ENCODE data around the gene PCDHGA1. TPM values are rescaled to one million over a fixed set of nuclear protein-coding genes. Genes with fewer than 3 reads are reported as not detected.
A peak's percentile ranks its signal among the peaks of the same experiment; 100 is the strongest.

Gene PCDHGA1
- total and polyA plus RNA-seq, 2 experiments from 2014 or later, result 1.2 to 1.7 TPM

GRCh38 chr5:141491323-141492167 is 161.2 kb downstream of the PCDHGA1 start:
- peaks cover 7% of the 10 kb centered on the region for H3K4me1 ChIP-seq (ENCODE audit: low read depth)
- H3K27me3 ChIP-seq, result peaks cover 38% of the 10 kb centered on the region
- H3K36me3 ChIP-seq, result no peaks in the 10 kb centered on the region
- no peaks in the 10 kb centered on the region for H3K9me3 ChIP-seq (ENCODE audit: low read depth)
- no peak overlapping the region for H3K4me3 ChIP-seq
- no peak overlapping the region for H3K27ac ChIP-seq
- no peak for DNase-seq (ENCODE audit: low read depth in 1 of 2, low spot score in 1 of 2)
- TF ChIP-seq CTCF (IDR thresholded peaks at IDR 0.05; ENCODE audit: low read depth, low read length), result no peak

- no peak overlapping the region for H3K4me3 ChIP-seq
- peaks cover 38% of the 10 kb centered on the region for H3K27me3 ChIP-seq
- H3K4me1 ChIP-seq (ENCODE audit: low read depth), result peaks cover 7% of the 10 kb centered on the region
- H3K27ac ChIP-seq, result no peak overlapping the region
- H3K9me3 ChIP-seq (ENCODE audit: low read depth), result no peaks in the 10 kb centered on the region
- no peak for DNase-seq (ENCODE audit: low read depth in 1 of 2, low spot score in 1 of 2)
- no peak for TF ChIP-seq CTCF (IDR thresholded peaks at IDR 0.05; ENCODE audit: low read depth, low read length)
- H3K36me3 ChIP-seq, result no peaks in the 10 kb centered on the region
These were observed 162.0 kb downstream of the PCDHGA1 start for GRCh38 chr5:141492168-141492885.

GRCh38 chr5:141493500-141494422 is 163.4 kb downstream of the PCDHGA1 start:
- Histone ChIP-seq H3K4me3 (no peak overlapping the region), H3K9me3 (ENCODE audit: low read depth) (no peaks in the 10 kb centered on the region), H3K4me1 (ENCODE audit: low read depth) (peaks cover 7% of the 10 kb centered on the region), H3K27ac (no peak overlapping the region), H3K27me3 (peaks cover 38% of the 10 kb centered on the region), H3K36me3 (no peaks in the 10 kb centered on the region)
- peak in 1 of 2 donors; percentile 60 for DNase-seq (ENCODE audit: low read depth in 1 of 2, low spot score in 1 of 2)
- no peak for TF ChIP-seq CTCF (IDR thresholded peaks at IDR 0.05; ENCODE audit: low read depth, low read length)

GRCh38 chr5:141494761-141495452 is 164.6 kb downstream of the PCDHGA1 start:
- peaks cover 35% of the 10 kb centered on the region for H3K27me3 ChIP-seq
- no peak overlapping the region for H3K4me3 ChIP-seq
- no peaks in the 10 kb centered on the region for H3K36me3 ChIP-seq
- no peak for DNase-seq (ENCODE audit: low read depth in 1 of 2, low spot score in 1 of 2)
- H3K4me1 ChIP-seq (ENCODE audit: low read depth), result peaks cover 7% of the 10 kb centered on the region
- no peak for TF ChIP-seq CTCF (IDR thresholded peaks at IDR 0.05; ENCODE audit: low read depth, low read length)
- H3K9me3 ChIP-seq (ENCODE audit: low read depth), result no peaks in the 10 kb centered on the region
- no peak overlapping the region for H3K27ac ChIP-seq

GRCh38 chr5:141495453-141495811 is 165.1 kb downstream of the PCDHGA1 start:
- no peak for DNase-seq (ENCODE audit: low read depth in 1 of 2, low spot score in 1 of 2)
- no peak overlapping the region for H3K4me3 ChIP-seq
- no peak for TF ChIP-seq CTCF (IDR thresholded peaks at IDR 0.05; ENCODE audit: low read depth, low read length)
- H3K9me3 ChIP-seq (ENCODE audit: low read depth), result no peaks in the 10 kb centered on the region
- peaks cover 30% of the 10 kb centered on the region for H3K27me3 ChIP-seq
- H3K27ac ChIP-seq, result no peak overlapping the region
- no peaks in the 10 kb centered on the region for H3K36me3 ChIP-seq
- peaks cover 7% of the 10 kb centered on the region for H3K4me1 ChIP-seq (ENCODE audit: low read depth)

All from cardiac muscle cell (in vitro differentiated cells and primary cell).